ENCODE measurements around the gene ZDHHC13. TPM values are rescaled to one million over a fixed set of nuclear protein-coding genes. Genes with fewer than 3 reads are reported as not detected.

ZDHHC13 gene
- total and polyA plus RNA-seq, 9 of the 15 experiments (the other 6 are each of a cell fraction or from before 2014, with no cell fraction given): 4.7 to 18.6 (median 10.0) TPM

- H3K79me2 ChIP-seq (ENCODE audit: control insufficient read depth, insufficient read depth, low read length): peaks cover 21% of the 10 kb centered on the region
- FAIRE-seq (peak; percentile 23), DNase-seq (ENCODE audit: extremely low read depth in 1 of 4, low spot score in 3 of 4) (peak in 1 of 4 experiments; percentile 16), ATAC-seq (no peak)
- H3K4me2 ChIP-seq (ENCODE audit: insufficient read depth, low read length): peak overlapping the region; percentile 31; the same call in 1 of the 2 replicates
- no peak overlapping the region for H2AFZ ChIP-seq (ENCODE audit: low read depth, low read length)
- peak; percentile 82 for TF ChIP-seq MEF2A (IDR thresholded peaks at IDR 0.05; ENCODE audit: control insufficient read depth, low read depth, low read length)
- TF ChIP-seq TCF3 (CRISPR knock-in tag; IDR thresholded peaks at IDR 0.05): peak; percentile 18; the same call in 1 of the 2 replicates
- TF ChIP-seq STAT5A (IDR thresholded peaks at IDR 0.05; ENCODE audit: borderline replicate concordance, low read length): peak; percentile 11; the same call in 1 of the 2 replicates
- TF ChIP-seq RB1 (IDR thresholded peaks at IDR 0.05; ENCODE audit: low read depth): no peak
- H4K20me1 ChIP-seq (replicated peaks; ENCODE audit: control insufficient read depth, insufficient read depth, low read length): no peaks in the 10 kb centered on the region
- WGBS (ENCODE audit: insufficient coverage, low coverage, missing lambda C conversion rate): 4% methylated on average over 2 of the region's 2 CpGs
- no peak overlapping the region for H3K4me3 ChIP-seq
- ChIA-PET CTCF (ENCODE audit: low intra/inter-chr PET ratio) (no interaction called here), POLR2A (interaction anchor here (1.2 kb wide), 1 partner anchor 11 kb away, joined by 4 read pairs; no protein-coding TSS in a partner anchor)
- BruUV-seq (replicated peaks): no TSS peak
- H3K27ac ChIP-seq (ENCODE audit: extremely low read depth, low read depth, low read length): no peak overlapping the region
- no peak overlapping the region for H3K9ac ChIP-seq (ENCODE audit: insufficient read depth in 1 of 2, low read depth in 2 of 2, low read length in 2 of 2)
- H3K9me1 ChIP-seq (ENCODE audit: control insufficient read depth, insufficient read depth, low read length): no peaks in the 10 kb centered on the region
- intact Hi-C loops (cut with micrococcal nuclease) (no loop called here), in situ Hi-C loops (cut with MboI) (no loop called here)
- no peaks in the 10 kb centered on the region for H3K27me3 ChIP-seq (ENCODE audit: control insufficient read depth in 2 of 2, insufficient read depth in 2 of 2, low read length in 2 of 2)
- peaks cover 19% of the 10 kb centered on the region; the same call in 2 of the 3 replicates for H3K36me3 ChIP-seq (ENCODE audit: control insufficient read depth, insufficient read depth, low read length)
- H3K9me3 ChIP-seq (replicated peaks; ENCODE audit: control insufficient read depth, insufficient read depth, low read depth, low read length): no peaks in the 10 kb centered on the region
- peaks cover 10 to 15% of the 10 kb centered on the region in 2 experiments; a peak in 4 of 5 replicates for H3K4me1 ChIP-seq (replicated peaks in 1 of 2; ENCODE audit: control insufficient read depth in 2 of 2, insufficient read depth in 2 of 2, low read length in 2 of 2)
Measured at GRCh38 chr11:19121646-19122045, 4.7 kb downstream of the ZDHHC13 start.

DNA sequence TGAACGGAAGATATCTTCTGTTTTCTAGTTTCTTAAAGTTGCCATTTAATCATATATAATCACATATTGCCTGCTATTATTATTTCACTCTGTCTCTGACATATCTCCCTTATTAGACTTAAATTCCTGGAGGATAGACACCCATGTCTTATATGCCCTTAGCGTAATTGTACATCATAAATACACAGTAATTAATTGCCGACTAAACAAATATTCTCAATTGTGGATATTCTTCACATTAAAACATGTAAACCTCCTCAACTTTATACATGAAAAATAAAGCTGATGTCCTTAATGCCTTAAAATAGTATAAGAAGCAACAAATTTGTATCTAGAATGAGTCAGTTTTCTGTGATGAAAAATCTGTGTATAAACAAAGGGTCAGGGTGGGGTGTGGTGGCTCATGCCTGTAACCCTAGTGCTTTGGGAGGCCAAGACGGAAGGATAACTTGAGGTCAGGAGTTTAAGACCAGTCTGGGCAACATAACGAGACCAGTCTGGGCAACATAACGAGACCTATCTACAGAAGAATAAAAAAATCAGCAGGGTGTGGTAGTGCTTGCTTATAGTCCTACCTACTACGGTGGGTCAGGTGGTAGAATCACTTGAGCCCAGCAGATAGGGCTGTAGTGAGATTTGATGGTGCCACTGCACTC is 6.1 kb downstream of the ZDHHC13 start:
- Histone ChIP-seq H3K9me3 (replicated peaks; ENCODE audit: control insufficient read depth, insufficient read depth, low read depth, low read length) (no peaks in the 10 kb centered on the region), H3K4me3 (no peak overlapping the region), H3K79me2 (ENCODE audit: control insufficient read depth, insufficient read depth, low read length) (peaks cover 11% of the 10 kb centered on the region; the same call in 2 of the 3 replicates), H3K36me3 (ENCODE audit: control insufficient read depth, insufficient read depth, low read length) (peaks cover 19% of the 10 kb centered on the region; the same call in 2 of the 3 replicates), H3K27me3 (ENCODE audit: control insufficient read depth in 2 of 2, insufficient read depth in 2 of 2, low read length in 2 of 2) (no peaks in the 10 kb centered on the region), H3K27ac (ENCODE audit: extremely low read depth, low read depth, low read length) (no peak overlapping the region), H4K20me1 (replicated peaks; ENCODE audit: control insufficient read depth, insufficient read depth, low read length) (no peaks in the 10 kb centered on the region), H3K4me1 (replicated peaks in 1 of 2; ENCODE audit: control insufficient read depth in 2 of 2, insufficient read depth in 2 of 2, low read length in 2 of 2) (peaks cover 0 to 9% of the 10 kb centered on the region in 2 experiments; a peak in 3 of 5 replicates), H3K9me1 (ENCODE audit: control insufficient read depth, insufficient read depth, low read length) (no peaks in the 10 kb centered on the region), H2AFZ (ENCODE audit: low read depth, low read length) (no peak overlapping the region), H3K9ac (ENCODE audit: insufficient read depth in 1 of 2, low read depth in 2 of 2, low read length in 2 of 2) (no peak overlapping the region), H3K4me2 (ENCODE audit: insufficient read depth, low read length) (no peak overlapping the region)
- BruUV-seq (replicated peaks): no TSS peak
- no peak for FAIRE-seq
- intact Hi-C loops (cut with micrococcal nuclease): no loop called here
- no peak for ATAC-seq
- in situ Hi-C loops (cut with MboI): no loop called here
- WGBS (ENCODE audit: insufficient coverage, low coverage, missing lambda C conversion rate): 92% methylated on average over 7 of the region's 7 CpGs
- no peak for DNase-seq (ENCODE audit: extremely low read depth in 1 of 4, low spot score in 3 of 4)
- CTCF ChIA-PET (ENCODE audit: low intra/inter-chr PET ratio): no interaction called here
- POLR2A ChIA-PET: interaction anchor here (1.2 kb wide), 1 partner anchor 13 kb away, joined by 4 read pairs; no protein-coding TSS in a partner anchor
- TF ChIP-seq ZFP36 (IDR thresholded peaks at IDR 0.05; ENCODE audit: low read depth, low read length, partially characterized antibody) (no peak), MAFF (IDR thresholded peaks at IDR 0.05; ENCODE audit: low read length) (peak; percentile 74), C11orf30 (IDR thresholded peaks at IDR 0.05; ENCODE audit: low read depth) (peak; percentile 81), CXXC5 (CRISPR knock-in tag; IDR thresholded peaks at IDR 0.05) (no peak), MAFK (IDR thresholded peaks at IDR 0.05; ENCODE audit: low read length) (peak; percentile 73), EP400 (IDR thresholded peaks at IDR 0.05) (no peak), ELF4 (CRISPR knock-in tag; IDR thresholded peaks at IDR 0.05) (no peak), NRF1 (conservative IDR thresholded peaks at IDR 0.05 in 1 of 2, IDR thresholded peaks at IDR 0.05 in 1 of 2) (no peak), LCOR (CRISPR knock-in tag; IDR thresholded peaks at IDR 0.05) (no peak), ZNF316 (IDR thresholded peaks at IDR 0.05) (peak; percentile 92), ZNF354B (CRISPR knock-in tag; IDR thresholded peaks at IDR 0.05) (no peak)
- TF ChIP-seq, protein P1, sequence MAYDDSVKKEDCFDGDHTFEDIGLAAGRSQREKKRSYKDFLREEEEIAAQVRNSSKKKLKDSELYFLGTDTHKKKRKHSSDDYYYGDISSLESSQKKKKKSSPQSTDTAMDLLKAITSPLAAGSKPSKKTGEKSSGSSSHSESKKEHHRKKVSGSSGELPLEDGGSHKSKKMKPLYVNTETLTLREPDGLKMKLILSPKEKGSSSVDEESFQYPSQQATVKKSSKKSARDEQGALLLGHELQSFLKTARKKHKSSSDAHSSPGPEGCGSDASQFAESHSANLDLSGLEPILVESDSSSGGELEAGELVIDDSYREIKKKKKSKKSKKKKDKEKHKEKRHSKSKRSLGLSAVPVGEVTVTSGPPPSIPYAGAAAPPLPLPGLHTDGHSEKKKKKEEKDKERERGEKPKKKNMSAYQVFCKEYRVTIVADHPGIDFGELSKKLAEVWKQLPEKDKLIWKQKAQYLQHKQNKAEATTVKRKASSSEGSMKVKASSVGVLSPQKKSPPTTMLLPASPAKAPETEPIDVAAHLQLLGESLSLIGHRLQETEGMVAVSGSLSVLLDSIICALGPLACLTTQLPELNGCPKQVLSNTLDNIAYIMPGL (CRISPR knock-in tag; IDR thresholded peaks at IDR 0.05): no peak

All from K562 (cell line).